GM23338 (cell line): ENCODE results near the gene ADCY4. TPM values are rescaled to one million over a fixed set of nuclear protein-coding genes. Genes with fewer than 3 reads are reported as not detected.

Experiments used
- ETS1 ChIP-seq: IDR thresholded peaks from 2 replicates; pipeline ENCODE4 v1.6.1; 2016; ENCODE audit warnings: antibody characterized with exemption
- NANOG ChIP-seq: IDR thresholded peaks from 2 replicates; pipeline ENCODE4 v1.6.1; 2016; ENCODE audit warnings: antibody characterized with exemption, borderline replicate concordance
- POLR2AphosphoS5 ChIP-seq: IDR thresholded peaks from 2 replicates; pipeline ENCODE4 v1.6.1; 2016; ENCODE audit warnings: antibody characterized with exemption, low read depth
- polyA plus RNA-seq: library from polyadenylated mRNA; unstranded; fragments of >200 nt; fragmentation: Nextera tagmentation; extraction: Ambion mirVana; gene quantifications from 2 replicates; pipeline ENCODE4 v1.2.1, GENCODE V29; 2016
- total RNA-seq: library from RNA; depleted of rRNA; stranded (reverse); fragments of >200 nt; shearing (Covaris generic); gene quantifications from 2 replicates; pipeline ENCODE4 v1.2.3, GENCODE V29; 2014
- TF ChIP-seq, protein P1 (sequence below): fragments of 250-450 bp; sonication (Bioruptor Pico); IDR thresholded peaks from 2 replicates; pipeline ENCODE4 v1.5.0; 2020; ENCODE audit warnings: mild to moderate bottlenecking, moderate library complexity
- TF ChIP-seq, protein P2 (sequence below): IDR thresholded peaks from one replicate; pipeline ENCODE4 v1.6.1; 2018; ENCODE audit warnings: antibody characterized with exemption; ENCODE audit not compliant: unreplicated experiment

Gene ADCY4
- total and polyA plus RNA-seq, 2 experiments from 2014 or later, result 0.10 to 0.40 TPM

GRCh38 chr14:24337144-24337823 is 2.4 kb upstream of the ADCY4 start (continued):
- TF ChIP-seq, protein P1, sequence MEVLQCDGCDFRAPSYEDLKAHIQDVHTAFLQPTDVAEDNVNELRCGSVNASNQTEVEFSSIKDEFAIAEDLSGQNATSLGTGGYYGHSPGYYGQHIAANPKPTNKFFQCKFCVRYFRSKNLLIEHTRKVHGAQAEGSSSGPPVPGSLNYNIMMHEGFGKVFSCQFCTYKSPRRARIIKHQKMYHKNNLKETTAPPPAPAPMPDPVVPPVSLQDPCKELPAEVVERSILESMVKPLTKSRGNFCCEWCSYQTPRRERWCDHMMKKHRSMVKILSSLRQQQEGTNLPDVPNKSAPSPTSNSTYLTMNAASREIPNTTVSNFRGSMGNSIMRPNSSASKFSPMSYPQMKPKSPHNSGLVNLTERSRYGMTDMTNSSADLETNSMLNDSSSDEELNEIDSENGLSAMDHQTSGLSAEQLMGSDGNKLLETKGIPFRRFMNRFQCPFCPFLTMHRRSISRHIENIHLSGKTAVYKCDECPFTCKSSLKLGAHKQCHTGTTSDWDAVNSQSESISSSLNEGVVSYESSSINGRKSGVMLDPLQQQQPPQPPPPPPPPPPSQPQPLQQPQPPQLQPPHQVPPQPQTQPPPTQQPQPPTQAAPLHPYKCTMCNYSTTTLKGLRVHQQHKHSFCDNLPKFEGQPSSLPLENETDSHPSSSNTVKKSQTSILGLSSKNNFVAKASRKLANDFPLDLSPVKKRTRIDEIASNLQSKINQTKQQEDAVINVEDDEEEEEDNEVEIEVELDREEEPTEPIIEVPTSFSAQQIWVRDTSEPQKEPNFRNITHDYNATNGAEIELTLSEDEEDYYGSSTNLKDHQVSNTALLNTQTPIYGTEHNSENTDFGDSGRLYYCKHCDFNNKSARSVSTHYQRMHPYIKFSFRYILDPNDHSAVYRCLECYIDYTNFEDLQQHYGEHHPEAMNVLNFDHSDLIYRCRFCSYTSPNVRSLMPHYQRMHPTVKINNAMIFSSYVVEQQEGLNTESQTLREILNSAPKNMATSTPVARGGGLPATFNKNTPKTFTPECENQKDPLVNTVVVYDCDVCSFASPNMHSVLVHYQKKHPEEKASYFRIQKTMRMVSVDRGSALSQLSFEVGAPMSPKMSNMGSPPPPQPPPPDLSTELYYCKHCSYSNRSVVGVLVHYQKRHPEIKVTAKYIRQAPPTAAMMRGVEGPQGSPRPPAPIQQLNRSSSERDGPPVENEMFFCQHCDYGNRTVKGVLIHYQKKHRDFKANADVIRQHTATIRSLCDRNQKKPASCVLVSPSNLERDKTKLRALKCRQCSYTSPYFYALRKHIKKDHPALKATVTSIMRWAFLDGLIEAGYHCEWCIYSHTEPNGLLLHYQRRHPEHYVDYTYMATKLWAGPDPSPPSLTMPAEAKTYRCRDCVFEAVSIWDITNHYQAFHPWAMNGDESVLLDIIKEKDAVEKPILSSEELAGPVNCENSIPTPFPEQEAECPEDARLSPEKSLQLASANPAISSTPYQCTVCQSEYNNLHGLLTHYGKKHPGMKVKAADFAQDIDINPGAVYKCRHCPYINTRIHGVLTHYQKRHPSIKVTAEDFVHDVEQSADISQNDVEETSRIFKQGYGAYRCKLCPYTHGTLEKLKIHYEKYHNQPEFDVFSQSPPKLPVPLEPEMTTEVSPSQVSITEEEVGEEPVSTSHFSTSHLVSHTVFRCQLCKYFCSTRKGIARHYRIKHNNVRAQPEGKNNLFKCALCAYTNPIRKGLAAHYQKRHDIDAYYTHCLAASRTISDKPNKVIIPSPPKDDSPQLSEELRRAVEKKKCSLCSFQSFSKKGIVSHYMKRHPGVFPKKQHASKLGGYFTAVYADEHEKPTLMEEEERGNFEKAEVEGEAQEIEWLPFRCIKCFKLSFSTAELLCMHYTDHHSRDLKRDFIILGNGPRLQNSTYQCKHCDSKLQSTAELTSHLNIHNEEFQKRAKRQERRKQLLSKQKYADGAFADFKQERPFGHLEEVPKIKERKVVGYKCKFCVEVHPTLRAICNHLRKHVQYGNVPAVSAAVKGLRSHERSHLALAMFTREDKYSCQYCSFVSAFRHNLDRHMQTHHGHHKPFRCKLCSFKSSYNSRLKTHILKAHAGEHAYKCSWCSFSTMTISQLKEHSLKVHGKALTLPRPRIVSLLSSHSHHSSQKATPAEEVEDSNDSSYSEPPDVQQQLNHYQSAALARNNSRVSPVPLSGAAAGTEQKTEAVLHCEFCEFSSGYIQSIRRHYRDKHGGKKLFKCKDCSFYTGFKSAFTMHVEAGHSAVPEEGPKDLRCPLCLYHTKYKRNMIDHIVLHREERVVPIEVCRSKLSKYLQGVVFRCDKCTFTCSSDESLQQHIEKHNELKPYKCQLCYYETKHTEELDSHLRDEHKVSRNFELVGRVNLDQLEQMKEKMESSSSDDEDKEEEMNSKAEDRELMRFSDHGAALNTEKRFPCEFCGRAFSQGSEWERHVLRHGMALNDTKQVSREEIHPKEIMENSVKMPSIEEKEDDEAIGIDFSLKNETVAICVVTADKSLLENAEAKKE (CRISPR knock-in tag), result no peak
- no peak for TF ChIP-seq POLR2AphosphoS5
- TF ChIP-seq NANOG, result no peak
- TF ChIP-seq, protein P2, sequence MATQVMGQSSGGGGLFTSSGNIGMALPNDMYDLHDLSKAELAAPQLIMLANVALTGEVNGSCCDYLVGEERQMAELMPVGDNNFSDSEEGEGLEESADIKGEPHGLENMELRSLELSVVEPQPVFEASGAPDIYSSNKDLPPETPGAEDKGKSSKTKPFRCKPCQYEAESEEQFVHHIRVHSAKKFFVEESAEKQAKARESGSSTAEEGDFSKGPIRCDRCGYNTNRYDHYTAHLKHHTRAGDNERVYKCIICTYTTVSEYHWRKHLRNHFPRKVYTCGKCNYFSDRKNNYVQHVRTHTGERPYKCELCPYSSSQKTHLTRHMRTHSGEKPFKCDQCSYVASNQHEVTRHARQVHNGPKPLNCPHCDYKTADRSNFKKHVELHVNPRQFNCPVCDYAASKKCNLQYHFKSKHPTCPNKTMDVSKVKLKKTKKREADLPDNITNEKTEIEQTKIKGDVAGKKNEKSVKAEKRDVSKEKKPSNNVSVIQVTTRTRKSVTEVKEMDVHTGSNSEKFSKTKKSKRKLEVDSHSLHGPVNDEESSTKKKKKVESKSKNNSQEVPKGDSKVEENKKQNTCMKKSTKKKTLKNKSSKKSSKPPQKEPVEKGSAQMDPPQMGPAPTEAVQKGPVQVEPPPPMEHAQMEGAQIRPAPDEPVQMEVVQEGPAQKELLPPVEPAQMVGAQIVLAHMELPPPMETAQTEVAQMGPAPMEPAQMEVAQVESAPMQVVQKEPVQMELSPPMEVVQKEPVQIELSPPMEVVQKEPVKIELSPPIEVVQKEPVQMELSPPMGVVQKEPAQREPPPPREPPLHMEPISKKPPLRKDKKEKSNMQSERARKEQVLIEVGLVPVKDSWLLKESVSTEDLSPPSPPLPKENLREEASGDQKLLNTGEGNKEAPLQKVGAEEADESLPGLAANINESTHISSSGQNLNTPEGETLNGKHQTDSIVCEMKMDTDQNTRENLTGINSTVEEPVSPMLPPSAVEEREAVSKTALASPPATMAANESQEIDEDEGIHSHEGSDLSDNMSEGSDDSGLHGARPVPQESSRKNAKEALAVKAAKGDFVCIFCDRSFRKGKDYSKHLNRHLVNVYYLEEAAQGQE, result no peak
- no peak for TF ChIP-seq ETS1
